ENCODE data around the gene CDH1.

CDH1 gene

GRCh38 chr16:68873635-68874471 lies 136.8 kb downstream of the CDH1 start:
- DNase-seq (ENCODE audit: low spot score in 2 of 2) (no peak), ATAC-seq (no peak)
- peaks cover 87% of the 10 kb centered on the region for H3K36me3 Mint-ChIP-seq
- H3K9me3 Mint-ChIP-seq: no peaks in the 10 kb centered on the region
- H3K27ac Mint-ChIP-seq: no peak overlapping the region
- no peak overlapping the region for H3K4me3 Mint-ChIP-seq
- H3K4me1 Mint-ChIP-seq: no peaks in the 10 kb centered on the region

GRCh38 chr16:68875871-68876270 lies 138.8 kb downstream of the CDH1 start:
- Mint-ChIP-seq H3K4me3 (no peak overlapping the region), H3K36me3 (peaks cover 97% of the 10 kb centered on the region), H3K27ac (no peak overlapping the region), H3K9me3 (no peaks in the 10 kb centered on the region), H3K4me1 (no peaks in the 10 kb centered on the region)
- DNase-seq (ENCODE audit: low spot score in 2 of 2) (no peak), ATAC-seq (no peak)

DNA sequence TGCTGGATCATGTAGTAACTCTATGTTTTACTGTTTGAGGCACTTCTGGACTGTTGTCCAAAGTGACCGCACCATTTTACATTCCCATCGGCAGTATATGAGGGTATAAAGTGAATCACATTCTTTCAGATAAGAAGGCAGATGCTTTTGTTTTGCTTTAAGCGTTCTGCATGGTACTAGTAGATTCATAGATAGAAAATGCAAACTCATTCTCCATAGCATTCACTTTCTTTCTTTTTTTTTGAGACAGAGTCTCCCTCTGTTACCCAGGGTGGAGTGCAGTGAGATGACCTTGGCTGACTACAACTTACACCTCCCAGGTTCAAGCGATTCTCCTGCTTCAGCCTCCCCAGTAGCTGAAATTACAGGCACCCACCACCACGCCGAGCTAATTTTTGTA lies 146.6 kb downstream of the CDH1 start:
- ATAC-seq: no peak
- DNase-seq (ENCODE audit: low spot score in 2 of 2): no peak
- H3K4me1 Mint-ChIP-seq: no peaks in the 10 kb centered on the region
- no peak overlapping the region for H3K27ac Mint-ChIP-seq
- H3K4me3 Mint-ChIP-seq: no peak overlapping the region
- H3K9me3 Mint-ChIP-seq: no peaks in the 10 kb centered on the region
- peaks cover 69% of the 10 kb centered on the region for H3K36me3 Mint-ChIP-seq

DNA sequence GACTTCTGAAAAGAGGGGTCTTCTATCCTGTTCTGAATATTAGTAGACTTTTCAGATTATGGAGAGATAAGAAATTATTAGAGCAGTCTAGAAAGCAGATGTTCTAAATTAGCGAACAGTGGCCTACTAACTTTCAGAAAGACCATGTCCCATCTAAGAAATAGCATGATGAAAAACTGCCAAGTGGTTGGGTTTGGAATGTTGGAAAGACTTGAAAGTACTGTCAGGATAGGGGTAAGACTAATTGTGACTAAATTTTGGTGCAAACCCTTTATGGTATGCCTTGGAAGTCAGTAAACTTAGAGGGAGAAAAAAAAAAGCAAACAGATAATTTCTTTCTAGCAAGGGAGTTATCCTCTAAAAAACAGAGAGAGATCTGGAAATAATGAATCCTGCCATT lies 147.3 kb downstream of the CDH1 start:
- Mint-ChIP-seq H3K4me1 (no peaks in the 10 kb centered on the region), H3K36me3 (peaks cover 63% of the 10 kb centered on the region), H3K27ac (no peak overlapping the region), H3K4me3 (no peak overlapping the region), H3K9me3 (no peaks in the 10 kb centered on the region)
- no peak for DNase-seq (ENCODE audit: low spot score in 2 of 2)
- ATAC-seq: no peak

Data from stimulated activated effector memory CD8-positive, alpha-beta T cell treated with anti-CD3 and anti-CD28 coated beads, Interleukin-12 subunit alpha, Interleukin-12 subunit beta, amount 100 ng/mL, for 72 hours (primary cell).